ENCODE measurements around the gene WDR6. TPM values are rescaled to one million over a fixed set of nuclear protein-coding genes. Genes with fewer than 3 reads are reported as not detected.

The WDR6 gene
- total and polyA plus RNA-seq, 4 donors: 29.4 to 50.9 (median 47.0) TPM

DNA sequence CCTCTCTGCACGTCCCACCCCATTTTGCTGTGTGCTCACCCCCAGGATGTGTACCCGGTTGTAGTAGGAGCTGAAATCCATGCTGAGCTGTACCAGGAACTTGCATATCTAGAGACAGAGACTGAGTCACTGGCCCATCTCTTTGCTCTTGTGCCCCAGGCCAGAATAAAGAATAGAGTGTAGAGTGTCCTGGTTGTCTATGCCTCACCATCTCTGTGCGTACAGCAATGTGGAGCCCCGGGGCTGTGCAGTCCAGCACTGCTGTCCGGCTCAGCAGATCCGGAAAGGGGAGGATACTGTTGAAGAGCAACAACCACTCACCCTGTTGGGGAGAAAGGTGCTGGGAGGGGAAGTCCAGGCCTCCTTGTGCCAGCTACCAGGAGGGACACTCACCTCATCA lies 8.6 kb downstream of the WDR6 start:
- Histone ChIP-seq H3K4me1 (ENCODE audit: control insufficient read depth in 4 of 4, insufficient read depth in 4 of 4, low read length in 3 of 4) (peaks cover 9 to 35% (median 25%) of the 10 kb centered on the region in 4 donors), H3K4me3 (ENCODE audit: low read depth in 1 of 3, low read length in 3 of 3) (no peak overlapping the region), H3K9ac (ENCODE audit: low read depth in 1 of 2, low read length in 2 of 2) (no peak overlapping the region), H3K9me3 (ENCODE audit: control insufficient read depth in 4 of 4, low read length in 3 of 4) (no peaks in the 10 kb centered on the region), H3K27ac (ENCODE audit: low read depth in 1 of 2, low read length in 2 of 2) (no peak overlapping the region), H3K27me3 (ENCODE audit: control insufficient read depth in 4 of 4, insufficient read depth in 4 of 4, low read length in 3 of 4) (no peaks in the 10 kb centered on the region), H3K36me3 (ENCODE audit: control insufficient read depth in 4 of 4, insufficient read depth in 3 of 4, low read depth in 1 of 4, low read length in 3 of 4) (peaks cover 8 to 43% (median 15%) of the 10 kb centered on the region in 4 donors)
- TF ChIP-seq FOXA2 (IDR thresholded peaks at IDR 0.05): no peak
- TF ChIP-seq TAF1 (conservative IDR thresholded peaks at IDR 0.05): no peak
- TF ChIP-seq YY1 (IDR thresholded peaks at IDR 0.05): no peak
- no peak for TF ChIP-seq NR2F2 (IDR thresholded peaks at IDR 0.05)
- TF ChIP-seq EGR1 (IDR thresholded peaks at IDR 0.05; ENCODE audit: low read depth in 2 of 2): no peak
- no peak for TF ChIP-seq RXRA (IDR thresholded peaks at IDR 0.05)
- TF ChIP-seq, protein P1, sequence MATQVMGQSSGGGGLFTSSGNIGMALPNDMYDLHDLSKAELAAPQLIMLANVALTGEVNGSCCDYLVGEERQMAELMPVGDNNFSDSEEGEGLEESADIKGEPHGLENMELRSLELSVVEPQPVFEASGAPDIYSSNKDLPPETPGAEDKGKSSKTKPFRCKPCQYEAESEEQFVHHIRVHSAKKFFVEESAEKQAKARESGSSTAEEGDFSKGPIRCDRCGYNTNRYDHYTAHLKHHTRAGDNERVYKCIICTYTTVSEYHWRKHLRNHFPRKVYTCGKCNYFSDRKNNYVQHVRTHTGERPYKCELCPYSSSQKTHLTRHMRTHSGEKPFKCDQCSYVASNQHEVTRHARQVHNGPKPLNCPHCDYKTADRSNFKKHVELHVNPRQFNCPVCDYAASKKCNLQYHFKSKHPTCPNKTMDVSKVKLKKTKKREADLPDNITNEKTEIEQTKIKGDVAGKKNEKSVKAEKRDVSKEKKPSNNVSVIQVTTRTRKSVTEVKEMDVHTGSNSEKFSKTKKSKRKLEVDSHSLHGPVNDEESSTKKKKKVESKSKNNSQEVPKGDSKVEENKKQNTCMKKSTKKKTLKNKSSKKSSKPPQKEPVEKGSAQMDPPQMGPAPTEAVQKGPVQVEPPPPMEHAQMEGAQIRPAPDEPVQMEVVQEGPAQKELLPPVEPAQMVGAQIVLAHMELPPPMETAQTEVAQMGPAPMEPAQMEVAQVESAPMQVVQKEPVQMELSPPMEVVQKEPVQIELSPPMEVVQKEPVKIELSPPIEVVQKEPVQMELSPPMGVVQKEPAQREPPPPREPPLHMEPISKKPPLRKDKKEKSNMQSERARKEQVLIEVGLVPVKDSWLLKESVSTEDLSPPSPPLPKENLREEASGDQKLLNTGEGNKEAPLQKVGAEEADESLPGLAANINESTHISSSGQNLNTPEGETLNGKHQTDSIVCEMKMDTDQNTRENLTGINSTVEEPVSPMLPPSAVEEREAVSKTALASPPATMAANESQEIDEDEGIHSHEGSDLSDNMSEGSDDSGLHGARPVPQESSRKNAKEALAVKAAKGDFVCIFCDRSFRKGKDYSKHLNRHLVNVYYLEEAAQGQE (IDR thresholded peaks at IDR 0.05): no peak
- TF ChIP-seq SP1 (IDR thresholded peaks at IDR 0.05): no peak
- TF ChIP-seq, protein P2, sequence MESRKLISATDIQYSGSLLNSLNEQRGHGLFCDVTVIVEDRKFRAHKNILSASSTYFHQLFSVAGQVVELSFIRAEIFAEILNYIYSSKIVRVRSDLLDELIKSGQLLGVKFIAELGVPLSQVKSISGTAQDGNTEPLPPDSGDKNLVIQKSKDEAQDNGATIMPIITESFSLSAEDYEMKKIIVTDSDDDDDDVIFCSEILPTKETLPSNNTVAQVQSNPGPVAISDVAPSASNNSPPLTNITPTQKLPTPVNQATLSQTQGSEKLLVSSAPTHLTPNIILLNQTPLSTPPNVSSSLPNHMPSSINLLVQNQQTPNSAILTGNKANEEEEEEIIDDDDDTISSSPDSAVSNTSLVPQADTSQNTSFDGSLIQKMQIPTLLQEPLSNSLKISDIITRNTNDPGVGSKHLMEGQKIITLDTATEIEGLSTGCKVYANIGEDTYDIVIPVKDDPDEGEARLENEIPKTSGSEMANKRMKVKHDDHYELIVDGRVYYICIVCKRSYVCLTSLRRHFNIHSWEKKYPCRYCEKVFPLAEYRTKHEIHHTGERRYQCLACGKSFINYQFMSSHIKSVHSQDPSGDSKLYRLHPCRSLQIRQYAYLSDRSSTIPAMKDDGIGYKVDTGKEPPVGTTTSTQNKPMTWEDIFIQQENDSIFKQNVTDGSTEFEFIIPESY (IDR thresholded peaks at IDR 0.05): no peak
- 87% methylated on average over 6 of the region's 6 CpGs for WGBS
- DNase-seq (ENCODE audit: low spot score): no peak

DNA sequence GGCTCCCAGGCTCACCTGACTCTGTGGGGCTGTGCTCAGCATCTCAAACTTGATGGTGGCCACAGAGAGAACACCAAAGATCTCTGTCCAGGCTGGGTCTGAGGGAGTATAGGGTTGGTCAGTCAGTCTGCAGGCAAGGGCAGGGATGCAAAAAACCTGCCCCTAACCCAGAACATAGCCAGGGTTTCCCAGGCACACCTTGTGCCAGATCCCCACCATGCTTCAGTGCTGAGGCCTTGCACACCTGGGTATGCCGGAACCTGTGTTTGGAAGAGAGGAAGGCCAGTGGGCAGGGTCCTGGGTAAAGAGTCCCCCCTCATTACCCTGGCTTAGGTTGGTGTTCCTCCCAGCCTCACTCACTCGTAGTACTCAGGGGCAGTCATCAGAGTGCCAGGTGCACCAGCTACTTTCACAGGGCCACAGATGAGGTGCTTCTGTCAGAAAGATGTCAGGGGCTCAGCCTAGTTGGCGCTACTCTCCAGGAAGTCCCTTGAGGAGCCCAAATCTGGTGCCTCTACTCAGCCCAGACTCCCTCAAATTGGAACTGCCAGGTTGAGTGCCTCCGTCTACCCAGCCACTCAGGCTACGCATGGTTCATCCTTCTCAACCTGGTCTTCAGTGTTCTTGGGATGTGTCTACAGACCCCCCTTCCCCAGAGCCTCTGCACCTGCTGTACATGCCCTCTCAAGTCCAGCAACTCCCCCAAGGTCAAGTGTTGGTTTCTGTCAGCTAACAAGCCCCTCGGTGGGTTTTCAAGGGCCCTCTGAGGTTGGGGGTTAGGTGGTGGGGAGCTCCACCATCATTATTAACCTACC lies 9.4 kb downstream of the WDR6 start:
- Histone ChIP-seq H3K9ac (ENCODE audit: low read depth in 1 of 2, low read length in 2 of 2) (no peak overlapping the region), H3K4me1 (ENCODE audit: control insufficient read depth in 4 of 4, insufficient read depth in 4 of 4, low read length in 3 of 4) (peaks cover 9 to 35% (median 26%) of the 10 kb centered on the region in 4 donors), H3K27me3 (ENCODE audit: control insufficient read depth in 4 of 4, insufficient read depth in 4 of 4, low read length in 3 of 4) (no peaks in the 10 kb centered on the region), H3K9me3 (ENCODE audit: control insufficient read depth in 4 of 4, low read length in 3 of 4) (no peaks in the 10 kb centered on the region), H3K4me3 (ENCODE audit: low read depth in 1 of 3, low read length in 3 of 3) (no peak overlapping the region), H3K27ac (ENCODE audit: low read depth in 1 of 2, low read length in 2 of 2) (no peak overlapping the region), H3K36me3 (ENCODE audit: control insufficient read depth in 4 of 4, insufficient read depth in 3 of 4, low read depth in 1 of 4, low read length in 3 of 4) (peaks cover 8 to 41% (median 15%) of the 10 kb centered on the region in 4 donors)
- WGBS: 93% methylated on average over 6 of the region's 6 CpGs
- no peak for TF ChIP-seq NR2F2 (IDR thresholded peaks at IDR 0.05)
- TF ChIP-seq TAF1 (conservative IDR thresholded peaks at IDR 0.05): no peak
- TF ChIP-seq HNF4A (conservative IDR thresholded peaks at IDR 0.05): no peak
- TF ChIP-seq RAD21 (IDR thresholded peaks at IDR 0.05): no peak
- TF ChIP-seq RXRA (IDR thresholded peaks at IDR 0.05): no peak
- TF ChIP-seq GABPA (IDR thresholded peaks at IDR 0.05 in 1 of 2, conservative IDR thresholded peaks at IDR 0.05 in 1 of 2): no peak
- no peak for TF ChIP-seq FOXA1 (IDR thresholded peaks at IDR 0.05)
- TF ChIP-seq, protein P3, sequence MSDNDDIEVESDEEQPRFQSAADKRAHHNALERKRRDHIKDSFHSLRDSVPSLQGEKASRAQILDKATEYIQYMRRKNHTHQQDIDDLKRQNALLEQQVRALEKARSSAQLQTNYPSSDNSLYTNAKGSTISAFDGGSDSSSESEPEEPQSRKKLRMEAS (IDR thresholded peaks at IDR 0.05): no peak
- TF ChIP-seq, protein P4, sequence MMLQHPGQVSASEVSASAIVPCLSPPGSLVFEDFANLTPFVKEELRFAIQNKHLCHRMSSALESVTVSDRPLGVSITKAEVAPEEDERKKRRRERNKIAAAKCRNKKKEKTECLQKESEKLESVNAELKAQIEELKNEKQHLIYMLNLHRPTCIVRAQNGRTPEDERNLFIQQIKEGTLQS (IDR thresholded peaks at IDR 0.05): no peak
- DNase-seq (ENCODE audit: low spot score): no peak

All from liver (tissue), 9 donors.